Posterior cingulate gyrus (tissue), 11 donors: ENCODE data around the gene SRC.

Experiments
- DNase-seq, 10 donors: peaks; one replicate each; pipeline versions ENCODE4 v3.0.0 to v3.0.0-alpha.2; 2020 to 2021; ENCODE audit warnings: mixed read lengths in 3 of 10
- intact Hi-C: fragments of 100-400 bp; cut with DNase I; formaldehyde crosslinking; loops from one replicate; pipeline ENCODE4 v1.15.1; 2023

Gene SRC

DNA sequence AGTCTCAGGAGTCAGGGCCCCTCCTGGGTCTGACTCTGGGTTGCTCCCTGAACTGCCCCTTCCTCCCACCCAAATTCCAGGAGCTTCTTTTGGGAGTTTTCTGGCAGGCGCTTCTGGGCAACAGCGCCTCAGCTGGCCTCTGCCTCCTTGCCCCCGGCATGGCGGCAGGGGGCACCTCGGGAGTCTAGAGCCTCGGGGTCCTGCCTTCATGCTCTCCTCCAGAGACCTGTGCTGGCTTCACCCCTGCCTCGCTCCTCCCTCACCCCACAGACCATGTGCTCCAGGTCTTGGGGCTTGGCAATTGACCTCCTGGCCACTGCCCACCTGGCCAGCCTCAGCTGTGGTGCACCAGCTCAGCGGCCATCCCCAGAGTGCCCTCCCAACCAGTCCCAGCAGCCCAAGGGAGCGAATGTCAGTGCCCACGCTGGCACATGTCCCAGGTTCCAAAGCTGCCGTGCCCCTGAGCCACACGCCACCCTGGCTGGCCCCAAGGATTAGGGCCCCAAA is 43.4 kb downstream of the SRC start:
- intact Hi-C loops = no loop called here
- DNase-seq = peak in 4 of 10 donors; percentile 16 to 79 (median 46)

DNA sequence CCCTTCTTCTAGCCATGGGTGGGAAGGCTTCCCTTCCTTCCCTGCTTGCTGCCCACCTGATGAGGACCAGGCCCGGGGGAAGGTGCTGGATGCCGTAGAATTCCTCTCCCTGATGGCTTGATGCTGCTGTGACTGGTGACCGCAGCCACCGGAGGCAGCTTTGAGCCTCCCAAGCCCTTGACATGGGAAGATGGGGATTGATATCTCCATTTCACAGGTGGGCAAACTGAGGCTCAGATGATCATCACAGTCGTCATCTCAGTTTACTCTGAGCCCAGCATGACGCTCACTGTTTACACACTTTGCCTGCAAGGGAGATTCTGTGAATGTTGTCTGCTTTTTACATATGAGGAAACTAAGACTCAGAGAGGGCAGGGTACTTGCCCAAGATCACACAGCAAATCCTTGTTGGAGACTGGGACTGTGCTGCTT is 43.9 kb downstream of the SRC start:
- intact Hi-C loops = no loop called here
- DNase-seq = peak in 3 of 10 donors; percentile 11 to 63 (median 28)

DNA sequence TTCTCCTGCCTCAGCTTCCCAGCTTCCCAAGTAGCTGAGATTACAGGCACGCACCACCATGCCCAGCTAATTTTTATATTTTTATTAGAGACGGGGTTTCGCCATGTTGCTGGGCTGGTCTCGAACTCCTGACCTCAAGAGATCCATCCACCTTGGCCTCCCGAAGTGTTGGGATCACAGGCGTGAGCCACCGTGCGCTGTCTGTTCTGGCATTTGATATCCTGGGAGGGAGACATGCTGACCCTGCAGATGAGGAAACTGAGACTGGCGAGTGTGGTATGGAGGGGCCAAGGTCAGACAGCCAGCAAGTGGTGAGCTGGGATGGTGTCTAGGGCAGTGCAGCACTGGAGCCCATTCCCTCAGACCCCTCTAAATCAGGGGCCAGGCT is 44.6 kb downstream of the SRC start:
- intact Hi-C loops = no loop called here
- DNase-seq = peak in 2 of 10 donors; percentile 44 to 46

DNA sequence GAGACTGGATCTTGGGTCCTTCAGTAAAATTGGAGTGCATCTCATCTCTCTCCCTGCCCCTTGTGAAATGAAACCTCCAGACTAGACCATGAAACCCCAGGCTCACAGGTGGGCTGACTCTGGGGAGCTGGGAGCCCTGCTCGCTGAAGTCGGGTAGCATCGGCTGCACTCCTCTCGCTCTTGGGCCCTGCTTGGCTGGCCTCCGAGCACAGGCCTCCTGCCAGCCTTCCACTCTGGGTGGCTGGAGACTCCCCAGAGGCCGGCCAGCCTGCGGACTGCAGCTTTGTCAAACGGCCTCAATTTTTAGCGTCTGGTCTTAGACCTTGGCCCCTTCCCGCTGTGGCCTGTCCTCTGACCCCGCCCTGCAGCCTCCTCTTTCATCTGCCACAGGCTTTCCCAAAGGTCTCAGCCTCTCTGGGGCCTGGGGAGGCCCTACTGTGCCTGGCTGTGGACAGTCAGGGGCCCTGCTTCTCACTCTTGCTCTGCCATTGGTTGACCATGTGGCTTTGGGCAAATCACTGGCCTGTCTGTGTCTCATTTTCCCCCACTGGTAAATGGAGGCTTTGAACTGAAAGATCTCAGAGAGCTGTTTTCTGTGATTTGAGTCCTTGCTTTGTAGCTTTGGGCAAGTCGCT is 45.1 kb downstream of the SRC start:
- peak in 4 of 10 donors; percentile 20 to 78 (median 62) for DNase-seq
- intact Hi-C loops = no loop called here

DNA sequence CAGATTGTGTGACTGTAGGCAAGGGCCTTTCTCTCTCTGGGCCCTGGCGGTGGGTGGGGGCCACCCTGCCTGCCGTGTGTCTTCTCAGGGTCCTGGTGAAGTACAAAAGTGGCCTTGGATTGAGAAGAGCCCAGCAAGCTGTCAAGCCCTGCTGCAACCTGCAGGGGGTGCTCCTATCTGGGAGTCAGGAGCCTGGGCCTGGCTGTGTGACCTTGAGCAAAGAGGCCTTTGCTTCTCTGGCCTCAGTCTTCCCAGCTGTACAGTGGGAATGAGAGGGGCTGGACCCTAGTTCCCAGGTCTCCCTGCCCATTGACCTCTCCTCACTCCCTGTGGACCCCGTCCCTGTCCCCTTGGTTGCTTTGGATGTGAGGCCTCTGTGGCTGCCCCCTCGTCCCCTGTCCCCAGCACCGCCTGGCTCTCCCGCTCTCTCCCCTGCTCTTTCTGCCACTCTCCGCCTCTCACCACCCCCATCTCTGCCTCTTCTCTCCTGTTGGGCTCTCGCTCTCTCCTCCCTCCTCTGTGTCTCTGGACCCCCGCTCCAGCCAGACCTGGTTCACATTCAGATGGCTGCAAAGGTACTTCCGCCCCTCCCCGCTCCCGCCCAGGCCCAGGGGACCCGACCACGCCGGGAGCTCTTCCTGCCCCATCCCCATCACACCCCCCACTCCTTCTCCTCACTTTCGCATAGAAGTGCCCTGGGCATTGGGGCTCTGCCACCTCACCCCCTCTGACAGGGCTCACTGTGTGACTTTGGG is 46.7 kb downstream of the SRC start:
- intact Hi-C loops = no loop called here

DNA sequence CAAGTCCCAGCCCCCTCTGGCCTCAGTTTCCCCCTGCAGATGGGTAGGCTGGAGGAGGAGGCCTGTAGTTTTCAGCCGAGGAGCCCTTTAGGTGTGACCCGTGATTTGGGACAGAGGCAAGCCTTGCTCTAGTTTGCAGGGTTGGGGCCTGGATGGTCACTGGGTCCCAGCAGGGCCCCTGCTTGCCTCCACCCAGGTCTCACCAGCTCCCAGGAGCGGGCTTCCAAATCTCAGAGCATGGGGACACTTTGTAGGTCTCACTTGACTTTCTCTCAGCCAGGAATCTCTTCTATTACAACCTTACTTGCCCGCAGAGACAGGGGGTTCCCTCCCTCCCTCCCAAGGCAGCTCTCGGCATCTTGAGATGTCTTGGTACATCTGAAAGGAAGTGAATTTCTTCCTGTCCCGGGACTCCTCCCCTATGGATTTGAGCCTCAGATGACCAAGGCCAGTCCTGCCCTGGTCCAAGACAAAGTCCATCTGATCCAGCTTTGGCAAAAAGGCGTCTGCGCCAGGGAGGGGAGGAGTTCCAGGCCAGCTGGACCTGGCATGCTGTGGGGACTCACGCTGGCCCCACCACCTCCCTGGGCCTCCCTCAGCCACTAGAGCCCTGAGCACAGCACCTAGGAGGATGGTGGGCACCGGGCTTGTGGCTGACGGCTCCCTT is 47.4 kb downstream of the SRC start:
- intact Hi-C loops = no loop called here
- DNase-seq = peak in 3 of 10 donors; percentile 22 to 46 (median 41)

More for the DNA sequence above, 46.7 kb downstream of the SRC start:
- peak in 4 of 10 donors; percentile 8 to 69 (median 51) for DNase-seq

DNA sequence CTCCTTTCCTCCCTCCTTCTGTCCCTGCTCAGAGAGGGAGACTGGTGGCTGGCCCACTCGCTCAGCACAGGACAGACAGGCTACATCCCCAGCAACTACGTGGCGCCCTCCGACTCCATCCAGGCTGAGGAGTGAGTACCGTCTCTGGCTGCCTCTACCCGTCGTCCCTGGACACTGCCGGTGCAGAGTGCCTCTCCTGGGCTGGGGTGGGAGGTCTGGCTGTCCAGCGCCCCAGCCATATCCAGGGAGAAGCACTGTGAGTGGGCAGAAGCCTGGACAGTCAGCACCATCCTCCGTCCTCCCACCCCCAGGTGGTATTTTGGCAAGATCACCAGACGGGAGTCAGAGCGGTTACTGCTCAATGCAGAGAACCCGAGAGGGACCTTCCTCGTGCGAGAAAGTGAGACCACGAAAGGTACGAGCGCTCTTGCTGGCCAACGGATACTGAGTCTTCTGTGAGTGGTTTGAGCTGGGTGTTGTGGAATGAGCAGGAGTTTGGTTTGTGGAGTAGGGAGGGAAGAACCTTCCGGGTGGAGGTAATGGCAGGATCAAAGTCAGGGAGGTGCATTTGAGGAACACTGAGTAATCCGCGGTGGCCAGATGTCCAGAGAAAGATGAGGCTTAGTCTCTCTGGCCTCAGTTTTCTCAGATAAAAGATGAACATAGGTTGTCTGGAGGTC is 48.1 kb downstream of the SRC start:
- intact Hi-C loops = no loop called here
- DNase-seq = peak in 4 of 10 donors; percentile 25 to 84 (median 73)

DNA sequence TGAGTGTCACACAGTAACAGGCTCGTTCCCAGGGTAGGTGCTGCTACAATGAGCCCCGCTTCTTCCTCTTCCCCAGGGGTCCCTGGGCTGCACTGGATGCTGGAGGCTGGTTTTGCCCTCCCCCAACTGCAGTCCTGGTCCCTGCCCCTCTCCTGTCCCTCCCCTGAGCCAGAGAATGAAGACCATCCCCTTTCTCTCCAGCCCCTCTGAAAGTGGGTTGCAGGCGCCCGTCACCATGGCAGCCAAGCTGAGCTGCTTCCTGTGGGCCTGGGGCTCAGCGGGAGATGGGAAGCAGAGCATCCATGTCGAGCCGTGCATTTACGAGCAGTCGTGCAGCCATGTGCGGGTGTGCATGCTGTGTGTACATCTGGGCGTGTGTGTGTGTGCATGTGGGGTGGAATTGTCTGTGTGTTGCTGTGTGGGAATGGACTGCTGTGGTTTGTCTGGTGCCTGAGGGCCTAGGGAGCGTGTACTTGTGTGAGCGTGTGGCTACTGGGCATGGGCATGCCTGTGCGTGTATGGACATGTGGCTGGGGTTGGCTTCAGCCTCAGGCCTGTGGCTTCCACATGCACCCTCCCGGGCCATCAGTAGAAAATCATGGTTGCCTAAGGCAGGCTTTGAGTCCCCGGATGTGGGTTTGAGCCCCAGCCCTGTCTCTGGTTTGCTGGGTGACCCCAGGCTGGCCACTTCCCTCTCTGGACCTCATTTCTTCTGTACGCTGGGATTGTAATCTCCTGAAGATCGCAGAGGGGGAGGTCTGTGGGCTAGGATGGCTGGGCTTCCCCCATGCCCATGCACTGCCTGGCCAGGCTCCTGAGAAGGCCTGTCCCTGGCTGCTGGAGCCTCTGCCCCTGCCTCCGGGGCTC is 48.8 kb downstream of the SRC start:
- intact Hi-C loops = no loop called here
- DNase-seq = peak in 3 of 10 donors; percentile 19 to 59 (median 55)

DNA sequence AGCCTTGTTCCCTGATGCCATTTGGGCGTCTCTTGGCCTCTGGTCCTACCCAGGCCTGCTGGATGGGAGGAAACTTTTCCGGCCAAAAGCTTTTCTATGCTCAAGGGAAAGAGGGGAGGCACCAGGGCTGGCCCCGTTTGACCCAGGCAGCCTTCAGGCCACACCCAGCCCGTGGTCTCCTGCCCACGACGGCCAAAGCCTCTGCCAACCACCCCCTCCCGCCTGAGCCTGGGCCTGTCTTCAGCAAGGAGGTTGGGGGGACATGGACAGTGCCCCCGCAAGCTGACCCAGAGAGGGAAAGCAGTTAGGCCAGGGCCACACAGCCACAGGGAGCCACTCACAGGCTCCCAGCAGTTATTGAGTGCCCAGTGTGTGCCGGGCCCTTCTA is 49.5 kb downstream of the SRC start:
- peak in 3 of 10 donors; percentile 24 to 81 (median 60) for DNase-seq
- intact Hi-C loops = no loop called here

DNA sequence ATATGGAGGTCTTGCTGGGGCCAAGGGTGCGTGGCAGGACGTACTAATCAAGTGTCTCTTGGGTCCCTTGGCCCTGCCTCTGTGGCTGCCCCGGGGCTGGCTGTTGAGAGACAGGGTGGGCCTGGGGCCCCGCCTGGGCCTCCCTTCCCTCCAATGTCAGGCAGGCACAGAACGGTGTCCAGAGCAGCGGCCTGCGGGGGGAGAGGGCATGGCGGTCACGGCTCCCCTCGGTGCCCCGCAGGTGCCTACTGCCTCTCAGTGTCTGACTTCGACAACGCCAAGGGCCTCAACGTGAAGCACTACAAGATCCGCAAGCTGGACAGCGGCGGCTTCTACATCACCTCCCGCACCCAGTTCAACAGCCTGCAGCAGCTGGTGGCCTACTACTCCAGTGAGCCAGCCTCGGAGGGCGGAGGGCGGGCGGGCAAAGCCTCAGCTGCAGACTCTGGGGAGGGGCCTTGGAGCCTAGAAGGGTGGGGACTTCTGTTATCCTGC is 50.0 kb downstream of the SRC start:
- intact Hi-C loops = no loop called here

DNA sequence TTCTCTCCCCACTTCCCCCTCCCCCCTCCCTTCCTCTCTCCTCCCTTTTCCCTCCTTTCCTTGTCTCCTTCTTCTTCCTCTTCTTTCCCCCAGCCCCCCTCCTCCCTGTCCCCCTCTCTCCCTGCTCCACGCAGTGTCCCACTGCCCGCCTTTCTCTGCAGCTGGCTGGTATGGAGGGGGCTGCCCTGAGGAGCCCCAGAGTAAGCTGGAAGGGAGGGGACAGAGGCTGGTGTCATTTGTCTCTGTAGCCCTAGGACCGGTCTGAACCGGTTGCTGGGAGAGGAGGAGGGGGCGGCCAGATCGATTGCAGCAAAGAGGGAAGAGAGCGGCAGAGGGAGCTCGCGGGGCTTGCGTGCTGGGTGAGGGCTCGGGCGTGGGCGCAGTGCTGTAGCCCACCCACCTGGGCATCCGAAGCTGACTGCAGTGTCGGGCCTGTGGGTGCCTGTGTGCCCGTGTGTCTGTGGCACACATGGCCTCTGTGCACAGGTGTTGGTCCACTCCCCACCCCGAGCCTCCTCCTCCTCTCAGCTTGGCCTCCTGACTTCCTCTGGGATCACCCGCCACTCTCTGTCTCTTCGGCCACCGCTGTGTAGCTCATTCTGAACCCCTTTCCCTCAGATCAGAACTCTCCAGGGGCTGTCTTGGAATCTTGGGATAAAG is 50.6 kb downstream of the SRC start:
- intact Hi-C loops = no loop called here
- DNase-seq = peak in 2 of 10 donors; percentile 47 to 84

More for the DNA sequence above, 50.0 kb downstream of the SRC start:
- peak in 4 of 10 donors; percentile 26 to 80 (median 70) for DNase-seq

DNA sequence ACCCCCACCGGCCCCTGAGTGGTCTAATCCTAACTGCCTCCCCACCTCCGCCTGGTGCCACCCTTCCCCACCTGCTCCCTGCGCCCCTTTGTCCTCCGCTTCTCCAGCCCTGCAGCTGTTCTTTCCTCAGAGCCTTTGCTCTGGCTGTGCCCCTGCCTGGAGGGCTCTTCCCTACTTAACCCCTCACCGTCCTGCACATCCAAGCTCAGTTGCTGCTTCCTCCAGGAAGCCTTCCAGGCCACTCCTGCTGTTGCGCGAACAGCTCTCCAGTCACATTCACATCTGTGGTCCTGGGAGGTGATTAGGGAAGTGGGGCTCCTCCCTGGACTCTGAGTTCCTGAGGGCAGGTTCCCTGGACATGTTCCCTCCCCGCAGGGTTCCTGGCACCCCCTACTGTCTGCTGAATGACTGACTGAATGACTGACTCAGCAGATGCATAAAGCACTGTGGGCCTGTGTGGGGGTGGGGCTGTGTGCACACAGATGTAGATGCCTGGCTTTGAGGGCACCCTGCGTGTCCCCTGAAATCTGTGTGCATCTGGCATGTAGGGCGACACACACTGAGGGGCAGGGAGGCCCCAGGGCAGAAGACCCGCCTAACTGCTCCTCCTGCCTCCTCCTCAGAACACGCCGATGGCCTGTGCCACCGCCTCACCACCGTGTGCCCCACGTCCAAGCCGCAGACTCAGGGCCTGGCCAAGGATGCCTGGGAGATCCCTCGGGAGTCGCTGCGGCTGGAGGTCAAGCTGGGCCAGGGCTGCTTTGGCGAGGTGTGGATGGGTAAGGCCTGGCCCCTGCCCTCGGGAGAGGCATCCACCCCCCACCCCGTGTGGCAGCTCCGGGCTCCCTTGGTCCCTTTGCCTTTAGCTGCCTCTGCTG is 51.4 kb downstream of the SRC start:
- intact Hi-C loops = no loop called here
- peak in 1 of 10 donors; percentile 79 for DNase-seq

DNA sequence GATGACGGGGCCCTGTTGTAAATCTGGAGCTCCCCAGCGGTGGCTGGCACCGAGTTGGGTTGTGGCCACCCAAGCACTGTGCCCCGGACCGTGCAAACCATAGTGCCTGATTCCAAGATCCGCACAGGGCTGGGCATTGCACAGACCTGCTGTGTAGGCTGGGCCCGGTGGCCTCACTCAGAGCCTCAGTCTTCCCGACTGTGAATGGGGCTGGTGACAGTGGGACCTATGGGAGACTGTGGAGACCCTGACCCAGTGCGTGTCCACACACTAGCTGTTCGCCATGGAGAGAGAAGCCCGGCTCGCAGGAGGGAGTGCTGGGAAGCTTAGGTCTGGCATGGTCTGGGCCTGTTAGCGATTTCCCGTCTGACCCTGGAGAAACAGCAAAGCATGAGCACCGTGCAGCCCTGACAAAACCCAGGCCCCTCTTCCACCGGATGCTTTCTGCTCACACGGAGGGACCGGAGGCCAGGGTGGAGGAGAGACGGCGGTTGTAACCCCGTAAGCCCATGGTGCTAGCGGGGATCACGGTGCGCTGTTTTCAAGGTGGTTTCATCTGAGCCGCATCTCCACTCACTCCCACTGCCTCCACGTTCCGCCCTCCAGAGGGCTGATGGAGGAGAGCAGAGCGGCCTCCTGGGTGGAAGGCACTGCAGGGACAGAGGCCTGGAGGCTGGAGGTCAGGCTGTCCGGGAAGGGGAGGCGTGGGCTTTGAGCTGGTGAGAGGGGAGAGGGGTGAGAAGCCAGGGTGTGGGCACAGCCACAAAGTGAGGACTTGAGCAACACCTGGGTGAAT is 52.2 kb downstream of the SRC start:
- intact Hi-C loops = no loop called here
- DNase-seq = peak in 1 of 10 donors; percentile 31

DNA sequence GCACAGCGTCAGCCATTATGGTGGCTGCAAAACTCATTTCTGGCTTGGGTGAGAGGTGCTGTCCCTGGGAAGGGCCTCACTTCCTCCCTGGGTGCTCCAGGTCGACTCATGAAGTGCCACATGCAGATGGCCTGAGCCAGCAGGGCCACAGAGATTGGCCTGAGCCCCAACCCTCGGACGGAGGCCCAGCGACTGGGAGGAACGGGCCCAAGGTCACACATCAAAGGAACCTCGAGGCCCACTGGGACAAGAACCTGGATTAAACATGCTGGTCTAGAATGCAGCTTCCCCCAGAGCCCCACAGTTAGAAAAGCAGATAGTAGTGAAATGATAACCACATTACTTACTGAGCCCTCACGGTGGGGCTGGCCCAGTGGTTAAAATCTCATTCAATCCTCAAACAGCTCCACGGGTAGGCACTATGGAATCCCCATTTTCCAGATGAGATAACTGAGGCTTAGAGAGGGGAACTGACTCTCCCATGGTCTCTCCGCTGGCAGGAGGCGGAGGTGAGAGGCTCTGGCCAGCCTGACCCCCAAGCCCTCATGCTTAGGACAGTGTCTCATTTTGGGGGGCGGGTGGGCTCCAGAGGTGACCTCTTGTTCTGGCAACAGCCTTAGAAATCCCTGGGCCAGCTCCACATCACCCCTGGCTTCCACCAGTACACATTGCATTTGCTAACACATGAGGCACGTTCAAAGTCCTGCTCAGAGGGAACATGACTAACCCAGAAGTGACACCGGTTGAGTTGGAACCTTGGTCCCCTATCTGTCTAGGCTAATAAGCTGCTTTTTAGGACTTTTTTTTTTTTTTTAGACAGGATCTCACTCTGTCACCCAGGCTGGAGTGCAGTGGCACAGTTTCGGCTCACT is 53.0 kb downstream of the SRC start:
- peak in 1 of 10 donors; percentile 41 for DNase-seq
- intact Hi-C loops = no loop called here

DNA sequence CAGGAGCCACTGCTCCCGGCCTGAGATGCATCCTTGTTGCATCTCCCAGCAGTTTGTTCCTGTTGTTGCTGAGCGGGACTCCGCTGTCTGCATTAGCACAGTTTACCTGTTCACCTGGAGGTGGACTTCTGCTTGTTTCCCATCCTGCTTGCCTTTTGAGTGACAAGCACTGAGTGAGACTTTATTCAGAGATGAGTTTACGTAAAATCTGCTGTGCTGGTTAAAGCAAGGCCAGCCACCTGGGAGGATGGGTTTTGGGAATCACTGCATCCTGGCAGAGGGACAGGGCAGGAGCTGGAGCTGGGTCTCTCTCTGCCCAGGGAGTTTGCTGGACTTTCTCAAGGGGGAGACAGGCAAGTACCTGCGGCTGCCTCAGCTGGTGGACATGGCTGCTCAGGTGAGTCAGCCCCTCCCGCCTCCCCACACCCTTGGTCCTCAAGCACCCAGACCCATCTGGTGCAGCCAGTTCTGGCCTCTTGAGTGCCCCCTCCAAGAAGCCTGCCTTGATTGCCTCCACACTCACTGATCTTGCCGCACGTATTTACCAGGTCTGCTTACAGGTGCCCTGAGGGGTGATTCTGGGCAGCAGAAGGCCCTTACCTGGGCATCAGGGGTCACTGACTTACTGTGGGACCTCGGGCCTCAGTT is 55.5 kb downstream of the SRC start:
- intact Hi-C loops = no loop called here
- DNase-seq = no peak
